PC-9 (cell line): ENCODE data around the gene VWA3A. TPM values are rescaled to one million over a fixed set of nuclear protein-coding genes. Genes with fewer than 3 reads are reported as not detected.
"Not testable (repeated sequence)": the region's sequence is repeated elsewhere in the genome, so short reads cannot be mapped to it uniquely, and the experiment has no call there.

Source experiments
- Bru-seq: library from RNA; stranded (reverse); fragments of 400-500 nt; gene quantifications from one replicate; lab custom pipeline; 2021; lab: Mats Ljungman, UMichigan
- BruChase-seq, 2 experiments: library from RNA; stranded (reverse); fragments of 400-500 nt; gene quantifications; one replicate each; lab custom pipeline; 2021; lab: Mats Ljungman, UMichigan
- BruUV-seq: library from RNA; stranded (reverse); fragments of 400-500 nt; replicated peaks from 2 replicates; lab custom pipeline; 2021; lab: Mats Ljungman, UMichigan
- CTCF ChIA-PET: fragments of 300-600 bp; sonication (Branson Sonifier 250); formaldehyde crosslinking; loops from one replicate; lab custom pipeline; 2022; ENCODE audit warnings: antibody characterized with exemption; lab: Charles Lee
- POLR2A ChIA-PET: fragments of 300-600 bp; sonication (Branson Sonifier 250); formaldehyde crosslinking; loops from one replicate; lab custom pipeline; 2022; ENCODE audit warnings: antibody characterized with exemption; ENCODE audit not compliant: unreplicated experiment; lab: Charles Lee
- DNase-seq, 2 experiments: peaks; one replicate each; pipeline versions ENCODE4 v3.0.0 to v3.0.0-alpha.2; 2015 to 2022; ENCODE audit warnings: mixed read lengths in 1 of 2
- H2AFZ ChIP-seq: fragments of 200-600 bp; sonication (generic); 2 replicates; pipeline ENCODE4 v1.8.1; 2017; ENCODE audit warnings: antibody characterized with exemption
- H3F3A ChIP-seq: fragments of 200-600 bp; sonication (generic); 2 replicates; pipeline ENCODE4 v1.8.1; 2017; ENCODE audit warnings: antibody characterized with exemption, mild to moderate bottlenecking, low read depth; ENCODE audit not compliant: insufficient read depth
- H3K27ac ChIP-seq: fragments of 200-600 bp; sonication (generic); 2 replicates; pipeline ENCODE4 v1.6.1; 2016; ENCODE audit warnings: mixed run types
- H3K27me3 ChIP-seq: fragments of 200-600 bp; sonication (generic); 2 replicates; pipeline ENCODE4 v1.6.1; 2016; ENCODE audit warnings: low read depth, mixed run types; ENCODE audit not compliant: insufficient read depth
- H3K36me3 ChIP-seq: fragments of 200-600 bp; sonication (generic); 2 replicates; pipeline ENCODE4 v1.6.1; 2016; ENCODE audit warnings: low read depth, mixed run types
- H3K4me1 ChIP-seq: fragments of 200-600 bp; sonication (generic); replicated peaks from 2 replicates; pipeline ENCODE4 v1.6.1; 2016; ENCODE audit warnings: mixed run types; ENCODE audit not compliant: insufficient read depth
- H3K4me2 ChIP-seq: fragments of 200-600 bp; sonication (generic); 2 replicates; pipeline ENCODE4 v1.6.1; 2017; ENCODE audit warnings: mixed run types
- H3K4me3 ChIP-seq: fragments of 200-600 bp; sonication (generic); 2 replicates; pipeline ENCODE4 v1.6.1; 2016; ENCODE audit warnings: mixed run types
- H3K79me2 ChIP-seq: fragments of 200-600 bp; sonication (generic); 2 replicates; pipeline ENCODE4 v1.6.1; 2017; ENCODE audit warnings: low read depth, mixed run types
- H3K9me2 ChIP-seq: fragments of 200-600 bp; sonication (generic); 2 replicates; pipeline ENCODE4 v1.8.1; 2017; ENCODE audit warnings: mild to moderate bottlenecking; ENCODE audit not compliant: insufficient read depth
- H3K9me3 ChIP-seq: fragments of 200-600 bp; sonication (generic); 2 replicates; pipeline ENCODE4 v1.8.1; 2016; ENCODE audit warnings: low read depth; ENCODE audit not compliant: insufficient read depth
- H4K20me1 ChIP-seq: fragments of 200-600 bp; sonication (generic); 2 replicates; pipeline ENCODE4 v1.8.1; 2017; ENCODE audit not compliant: insufficient read depth
- CTCF ChIP-seq: fragments of 200-600 bp; sonication (generic); conservative IDR thresholded peaks from 2 replicates; pipeline ENCODE4 v1.6.1; 2017; ENCODE audit warnings: mixed run types, antibody characterized with exemption, mild to moderate bottlenecking, moderate library complexity
- EZH2 ChIP-seq: fragments of 200-600 bp; sonication (generic); IDR thresholded peaks from 2 replicates; pipeline ENCODE4 v1.8.0; 2017; ENCODE audit warnings: antibody characterized with exemption, low read depth
- intact Hi-C: fragments of 100-400 bp; cut with micrococcal nuclease; formaldehyde crosslinking; loops from one replicate; pipeline ENCODE4 v1.10.0; 2022; ENCODE audit not compliant: unreplicated experiment
- long read RNA-seq: library from polyadenylated mRNA; stranded (forward); transcript quantifications from one replicate; pipeline ENCODE4 v2.0.0, GENCODE V29; 2022
- total RNA-seq: library from RNA; stranded (reverse); gene quantifications from 2 replicates; pipeline ENCODE4 v1.2.3, GENCODE V29; 2021

Gene VWA3A
- total RNA-seq (0.73 and 0.83 TPM in 2 replicates), Bru-seq, nascent RNA (percentile 33 among the genes with signal in this experiment), BruChase-seq, experiment 1, labeled RNA remaining after a 2-hour chase (percentile 33 among the genes with signal in this experiment), BruChase-seq, experiment 2, labeled RNA remaining after a 6-hour chase (percentile 30 among the genes with signal in this experiment)
- long read RNA-seq = 0 reads

- H2AFZ ChIP-seq = no peak within 1 kb of the TSS
- H3K36me3 ChIP-seq = no peaks in the 10 kb centered on the region
- H3K27ac ChIP-seq = no peak within 1 kb of the TSS
- H3K4me1 ChIP-seq = no peaks in the 10 kb centered on the region; the same call in 1 of the 2 replicates
- no peaks in the 10 kb centered on the region for H4K20me1 ChIP-seq
- TF ChIP-seq EZH2 = no peak
- H3K4me2 ChIP-seq = no peak within 1 kb of the TSS
- BruUV-seq = no TSS peak
- H3K9me3 ChIP-seq = no peaks in the 10 kb centered on the region
- peak; percentile 39 to 76 for DNase-seq
- no peak within 1 kb of the TSS for H3K4me3 ChIP-seq
- no peaks in the 10 kb centered on the region for H3K27me3 ChIP-seq
- intact Hi-C loops = loop anchor here (5.0 kb wide), 1 partner anchor 95 kb away; no protein-coding TSS in a partner anchor
- ChIA-PET CTCF (interaction anchor here (0.6 to 1.6 kb wide), 3 partner anchors 15 to 141 kb away, joined by 3 to 12 read pairs (median 5); no protein-coding TSS in a partner anchor), POLR2A (interaction anchor here (0.5 to 0.7 kb wide), 2 partner anchors 64 to 344 kb away, joined by 5 to 30 read pairs; no protein-coding TSS in a partner anchor)
- H3K79me2 ChIP-seq = no peaks in the 10 kb centered on the region
- H3F3A ChIP-seq = 0 out of 2 replicates have a peak, but pooled peaks cover 8% of the 10 kb centered on the region
- no peaks in the 10 kb centered on the region for H3K9me2 ChIP-seq
Observed at GRCh38 chr16:22092143-22092933, at the start of gene VWA3A. VWA3A (plus strand) TSS chr16:22092541; CDS start chr16:22092638, 97 bp downstream.

GRCh38 chr16:22043882-22044281, 48.5 kb upstream of the VWA3A start:
- BruUV-seq, H3K79me2 ChIP-seq, H3K27ac ChIP-seq, H2AFZ ChIP-seq, H3K27me3 ChIP-seq, DNase-seq, H3K9me3 ChIP-seq, H4K20me1 ChIP-seq, H3K4me1 ChIP-seq, H3F3A ChIP-seq, H3K9me2 ChIP-seq, intact Hi-C loops, POLR2A ChIA-PET, H3K4me3 ChIP-seq, CTCF ChIA-PET, H3K4me2 ChIP-seq: not testable (repeated sequence)
- H3K36me3 ChIP-seq = peaks cover 14% of the 10 kb centered on the region

- H3K79me2 ChIP-seq, H3K9me2 ChIP-seq, H2AFZ ChIP-seq, POLR2A ChIA-PET, H3K4me2 ChIP-seq, H3K27me3 ChIP-seq, CTCF ChIA-PET, H3K27ac ChIP-seq, H4K20me1 ChIP-seq, H3K4me3 ChIP-seq, H3K36me3 ChIP-seq, DNase-seq, H3K9me3 ChIP-seq, BruUV-seq, H3F3A ChIP-seq, intact Hi-C loops: not testable (repeated sequence)
- peaks cover 16% of the 10 kb centered on the region for H3K4me1 ChIP-seq
Observed at GRCh38 chr16:22045888-22046287, 46.5 kb upstream of the VWA3A start.

GRCh38 chr16:22050963-22051362, 41.4 kb upstream of the VWA3A start:
- intact Hi-C loops = no loop called here
- H3K9me2 ChIP-seq = no peaks in the 10 kb centered on the region
- peak; percentile 35 to 64 for DNase-seq
- TF ChIP-seq CTCF (no peak), EZH2 (no peak)
- H3F3A ChIP-seq = no peaks in the 10 kb centered on the region; the same call in 1 of the 2 replicates
- peaks cover 22% of the 10 kb centered on the region for H3K4me1 ChIP-seq
- H3K9me3 ChIP-seq = no peaks in the 10 kb centered on the region
- H2AFZ ChIP-seq = no peak overlapping the region
- no peak overlapping the region for H3K4me3 ChIP-seq
- H3K36me3 ChIP-seq = no peaks in the 10 kb centered on the region
- peaks cover 5% of the 10 kb centered on the region; the same call in 1 of the 2 replicates for H3K79me2 ChIP-seq
- H4K20me1 ChIP-seq = no peaks in the 10 kb centered on the region
- no TSS peak for BruUV-seq
- CTCF ChIA-PET = interaction anchor here (0.6 to 1.0 kb wide), 2 partner anchors 27 to 29 kb away, joined by 4 to 5 read pairs; no protein-coding TSS in a partner anchor
- H3K27ac ChIP-seq = peak overlapping the region; percentile 30; the same call in 1 of the 2 replicates
- POLR2A ChIA-PET = interaction anchor here (0.6 to 1.0 kb wide), 2 partner anchors 20 to 25 kb away, joined by 4 to 23 read pairs; no protein-coding TSS in a partner anchor
- no peaks in the 10 kb centered on the region for H3K27me3 ChIP-seq
- H3K4me2 ChIP-seq = peak overlapping the region; percentile 25; the same call in 1 of the 2 replicates
